Peyer's patch (tissue), 4 donors: Measurements from ENCODE around the gene RALGAPA1.
"Not testable (repeated sequence)": the region's sequence is repeated elsewhere in the genome, so short reads cannot be mapped to it uniquely, and the experiment has no call there.

Experiments used
- POLR2A ChIP-seq, 2 donors: fragments of 450-650 bp; IDR thresholded peaks; one replicate each; pipeline ENCODE4 v1.5.1; 2017; ENCODE audit warnings: antibody characterized with exemption in 2 of 2, mild to moderate bottlenecking in 2 of 2, moderate library complexity in 2 of 2
- TF ChIP-seq, protein P1 (sequence below), 6 experiments: fragments of 450-650 bp in 4 of 6; fragments of 200-600 bp in 2 of 6; sonication (generic) in 1 of 6; IDR thresholded peaks; one replicate each; pipeline ENCODE4 v1.5.1; 2017 to 2019; ENCODE audit warnings: antibody characterized with exemption in 6 of 6, mild to moderate bottlenecking in 3 of 6, moderate library complexity in 1 of 6

DNA sequence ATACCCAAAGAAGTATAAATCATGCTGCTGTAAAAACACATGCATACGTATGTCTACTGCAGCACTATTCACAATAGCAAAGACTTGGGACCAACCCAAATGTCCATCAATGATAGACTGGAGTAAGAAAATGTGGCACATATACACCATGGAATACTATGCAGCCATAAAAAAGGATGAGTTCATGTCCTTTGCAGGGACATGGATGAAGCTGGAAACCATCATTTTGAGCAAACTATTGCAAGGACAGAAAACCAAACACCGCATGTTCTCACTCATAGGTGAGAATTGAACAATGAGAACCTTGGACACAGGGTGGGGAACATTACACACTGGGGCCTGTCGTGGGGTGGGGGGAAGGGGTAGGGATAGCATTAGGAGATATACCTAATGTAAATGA, 221.7 kb downstream of the RALGAPA1 start:
- TF ChIP-seq, protein P1, sequence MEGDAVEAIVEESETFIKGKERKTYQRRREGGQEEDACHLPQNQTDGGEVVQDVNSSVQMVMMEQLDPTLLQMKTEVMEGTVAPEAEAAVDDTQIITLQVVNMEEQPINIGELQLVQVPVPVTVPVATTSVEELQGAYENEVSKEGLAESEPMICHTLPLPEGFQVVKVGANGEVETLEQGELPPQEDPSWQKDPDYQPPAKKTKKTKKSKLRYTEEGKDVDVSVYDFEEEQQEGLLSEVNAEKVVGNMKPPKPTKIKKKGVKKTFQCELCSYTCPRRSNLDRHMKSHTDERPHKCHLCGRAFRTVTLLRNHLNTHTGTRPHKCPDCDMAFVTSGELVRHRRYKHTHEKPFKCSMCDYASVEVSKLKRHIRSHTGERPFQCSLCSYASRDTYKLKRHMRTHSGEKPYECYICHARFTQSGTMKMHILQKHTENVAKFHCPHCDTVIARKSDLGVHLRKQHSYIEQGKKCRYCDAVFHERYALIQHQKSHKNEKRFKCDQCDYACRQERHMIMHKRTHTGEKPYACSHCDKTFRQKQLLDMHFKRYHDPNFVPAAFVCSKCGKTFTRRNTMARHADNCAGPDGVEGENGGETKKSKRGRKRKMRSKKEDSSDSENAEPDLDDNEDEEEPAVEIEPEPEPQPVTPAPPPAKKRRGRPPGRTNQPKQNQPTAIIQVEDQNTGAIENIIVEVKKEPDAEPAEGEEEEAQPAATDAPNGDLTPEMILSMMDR (IDR thresholded peaks at IDR 0.05), result not testable (repeated sequence)
- not testable (repeated sequence) for TF ChIP-seq POLR2A (IDR thresholded peaks at IDR 0.05)
